ENCODE data around the gene PHKG1. TPM values are rescaled to one million over a fixed set of nuclear protein-coding genes. Genes with fewer than 3 reads are reported as not detected.
"Not testable (repeated sequence)": the region's sequence is repeated elsewhere in the genome, so short reads cannot be mapped to it uniquely, and the experiment has no call there.

PHKG1 gene
- 1.8 and 2.1 TPM in 2 replicates for total RNA-seq

GRCh38 chr7:56092789-56093531, at the start of gene PHKG1:
PHKG1 (minus strand) TSS chr7:56092952; CDS start chr7:56088941, 4,011 bp downstream.
- Histone ChIP-seq H4K20me1 (ENCODE audit: insufficient read depth, low read length) (no peaks in the 10 kb centered on the region), H3K27ac (ENCODE audit: low read depth, low read length) (peak within 1 kb of the TSS; percentile 28), H3K4me2 (ENCODE audit: insufficient read depth, low read length) (peak within 1 kb of the TSS; percentile 80), H3K79me2 (ENCODE audit: insufficient read depth, low read length) (no peaks in the 10 kb centered on the region), H3K9me3 (ENCODE audit: low read depth, low read length) (no peaks in the 10 kb centered on the region), H3K27me3 (ENCODE audit: insufficient read depth, low read length) (no peaks in the 10 kb centered on the region), H3K36me3 (ENCODE audit: insufficient read depth, low read length) (no peaks in the 10 kb centered on the region), H3K4me3 (ENCODE audit: insufficient read depth, low read length) (peak within 1 kb of the TSS; percentile 42), H3K4me1 (ENCODE audit: insufficient read depth, low read length) (peaks cover 14% of the 10 kb centered on the region), H2AFZ (ENCODE audit: low read length) (no peak within 1 kb of the TSS)
- DNase-seq (ENCODE audit: insufficient read length, low spot score, missing footprints) = peak; percentile 97
- peak; percentile 48 for TF ChIP-seq CTCF (IDR thresholded peaks at IDR 0.05; ENCODE audit: extremely low read depth, low read depth, low read length)

GRCh38 chr7:56131062-56131461, 38.3 kb upstream of the PHKG1 start:
- not testable (repeated sequence) for H3K79me2 ChIP-seq (ENCODE audit: insufficient read depth, low read length); H3K27me3 ChIP-seq (ENCODE audit: insufficient read depth, low read length); DNase-seq (ENCODE audit: insufficient read length, low spot score, missing footprints); H2AFZ ChIP-seq (ENCODE audit: low read length); H3K9me3 ChIP-seq (ENCODE audit: low read depth, low read length); H3K4me2 ChIP-seq (ENCODE audit: insufficient read depth, low read length); H3K4me3 ChIP-seq (ENCODE audit: insufficient read depth, low read length); H4K20me1 ChIP-seq (ENCODE audit: insufficient read depth, low read length); H3K27ac ChIP-seq (ENCODE audit: low read depth, low read length); H3K4me1 ChIP-seq (ENCODE audit: insufficient read depth, low read length); H3K36me3 ChIP-seq (ENCODE audit: insufficient read depth, low read length)

GRCh38 chr7:56127241-56127975, 34.7 kb upstream of the PHKG1 start:
- TF ChIP-seq CTCF (IDR thresholded peaks at IDR 0.05; ENCODE audit: extremely low read depth, low read depth, low read length) = no peak
- Histone ChIP-seq H3K79me2 (ENCODE audit: insufficient read depth, low read length) (no peaks in the 10 kb centered on the region), H3K36me3 (ENCODE audit: insufficient read depth, low read length) (no peaks in the 10 kb centered on the region), H3K4me1 (ENCODE audit: insufficient read depth, low read length) (no peaks in the 10 kb centered on the region), H3K27ac (ENCODE audit: low read depth, low read length) (no peak overlapping the region), H4K20me1 (ENCODE audit: insufficient read depth, low read length) (no peaks in the 10 kb centered on the region), H3K9me3 (ENCODE audit: low read depth, low read length) (no peaks in the 10 kb centered on the region), H3K27me3 (ENCODE audit: insufficient read depth, low read length) (no peaks in the 10 kb centered on the region), H3K4me3 (ENCODE audit: insufficient read depth, low read length) (no peak overlapping the region), H3K4me2 (ENCODE audit: insufficient read depth, low read length) (no peak overlapping the region), H2AFZ (ENCODE audit: low read length) (no peak overlapping the region)
- DNase-seq (ENCODE audit: insufficient read length, low spot score, missing footprints) = no peak

GRCh38 chr7:56125831-56126230, 33.1 kb upstream of the PHKG1 start:
- Histone ChIP-seq H3K4me3 (ENCODE audit: insufficient read depth, low read length) (no peak overlapping the region), H3K4me1 (ENCODE audit: insufficient read depth, low read length) (no peaks in the 10 kb centered on the region), H2AFZ (ENCODE audit: low read length) (no peak overlapping the region), H4K20me1 (ENCODE audit: insufficient read depth, low read length) (no peaks in the 10 kb centered on the region), H3K27ac (ENCODE audit: low read depth, low read length) (no peak overlapping the region), H3K27me3 (ENCODE audit: insufficient read depth, low read length) (no peaks in the 10 kb centered on the region), H3K79me2 (ENCODE audit: insufficient read depth, low read length) (no peaks in the 10 kb centered on the region), H3K9me3 (ENCODE audit: low read depth, low read length) (no peaks in the 10 kb centered on the region), H3K36me3 (ENCODE audit: insufficient read depth, low read length) (no peaks in the 10 kb centered on the region), H3K4me2 (ENCODE audit: insufficient read depth, low read length) (no peak overlapping the region)
- TF ChIP-seq CTCF (IDR thresholded peaks at IDR 0.05; ENCODE audit: extremely low read depth, low read depth, low read length) = no peak
- DNase-seq (ENCODE audit: insufficient read length, low spot score, missing footprints) = no peak

Measured in osteoblast (primary cell).